GM20431 (cell line): ENCODE results near the gene NCKAP5L.

Source experiments
- in situ Hi-C: fragments of 300-500 bp; cut with MseI, MboI; formaldehyde crosslinking; loops from one replicate; pipeline ENCODE4 v1.15.0; 2020; ENCODE audit warnings: low sequenced_read_pairs; ENCODE audit not compliant: unreplicated experiment

NCKAP5L gene

DNA sequence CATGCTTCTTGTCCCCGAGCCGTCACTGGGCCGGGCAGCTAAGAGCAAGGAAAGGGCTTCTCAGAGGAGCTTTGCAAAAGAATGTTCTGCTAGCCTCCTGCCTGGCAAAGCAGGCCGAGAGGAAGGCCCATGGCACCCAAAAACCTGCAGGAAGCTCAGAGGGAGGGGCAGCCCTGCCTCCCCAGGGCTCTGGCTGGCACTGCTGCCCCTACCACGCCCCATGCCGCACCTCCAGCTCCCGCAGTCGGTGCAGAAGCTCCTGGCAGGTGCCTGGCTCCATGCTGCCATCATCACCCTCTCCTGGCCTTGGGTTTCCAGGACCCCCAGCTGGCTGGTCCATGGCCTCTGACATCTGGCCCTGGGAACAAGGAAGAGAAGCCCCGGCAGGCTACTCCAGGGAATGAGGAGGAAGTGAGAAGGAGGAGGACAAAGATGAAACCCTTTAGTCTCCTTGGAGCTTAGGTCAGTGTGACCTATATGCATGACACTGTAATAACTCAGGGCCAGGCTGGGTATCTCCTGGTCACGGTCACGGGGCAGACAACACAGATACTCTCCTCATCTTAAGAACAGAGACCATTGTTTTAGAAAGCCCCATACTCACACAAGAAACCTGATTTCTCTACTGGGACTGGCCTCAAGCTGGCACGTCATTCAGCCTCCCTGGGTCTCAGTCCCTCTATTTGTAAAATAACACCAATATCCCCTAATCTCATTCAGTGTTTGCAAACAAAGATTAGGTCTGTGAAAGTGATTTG is 24.3 kb downstream of the NCKAP5L start:
- in situ Hi-C loops = no loop called here

DNA sequence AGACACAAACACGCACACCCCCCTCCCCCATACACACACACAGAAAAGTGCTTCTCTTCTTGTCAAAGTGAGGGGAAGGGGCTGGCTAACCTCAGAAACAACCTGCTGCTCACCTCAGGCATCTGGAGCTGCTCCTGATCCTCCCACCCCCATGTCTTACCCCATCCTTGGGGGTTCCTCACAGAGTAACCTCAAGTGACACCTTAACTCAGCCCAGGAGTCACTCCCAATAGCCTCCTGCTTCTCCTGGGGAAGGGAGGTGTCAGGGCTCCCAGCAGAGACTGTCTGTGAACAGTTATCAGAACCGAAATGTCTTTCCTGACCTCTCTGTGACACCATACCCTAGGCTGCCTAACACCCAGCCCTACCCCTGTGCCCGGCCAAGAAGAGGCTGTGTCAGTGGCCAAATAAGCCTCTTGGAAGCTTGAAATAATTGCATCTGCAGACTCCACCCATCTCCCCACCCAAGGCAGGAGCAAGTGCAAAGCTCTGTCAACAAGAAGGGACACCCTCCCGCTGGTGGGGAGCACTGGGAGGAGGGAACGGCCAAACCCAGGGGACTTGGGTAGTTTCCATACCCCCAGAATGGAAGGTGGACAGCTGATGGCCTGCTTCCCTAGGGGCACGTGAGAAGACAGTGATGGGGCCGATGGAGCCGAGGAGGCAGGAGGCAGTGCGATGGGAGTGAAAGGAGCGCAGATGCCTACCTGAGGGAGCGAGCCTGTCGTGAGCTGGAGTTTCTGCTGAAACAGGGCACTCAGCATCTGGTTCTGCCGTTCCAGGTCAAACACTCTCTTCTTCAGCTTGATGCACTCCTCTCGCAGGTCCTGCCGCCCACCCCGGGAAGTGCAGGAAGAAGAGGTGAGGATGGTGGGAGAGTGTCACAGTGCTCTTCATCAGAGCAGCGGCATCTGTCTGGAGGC is 26.8 kb downstream of the NCKAP5L start:
- in situ Hi-C loops = no loop called here

- in situ Hi-C loops = no loop called here
Measured at GRCh38 chr12:49800421-49801140, 27.6 kb downstream of the NCKAP5L start.

DNA sequence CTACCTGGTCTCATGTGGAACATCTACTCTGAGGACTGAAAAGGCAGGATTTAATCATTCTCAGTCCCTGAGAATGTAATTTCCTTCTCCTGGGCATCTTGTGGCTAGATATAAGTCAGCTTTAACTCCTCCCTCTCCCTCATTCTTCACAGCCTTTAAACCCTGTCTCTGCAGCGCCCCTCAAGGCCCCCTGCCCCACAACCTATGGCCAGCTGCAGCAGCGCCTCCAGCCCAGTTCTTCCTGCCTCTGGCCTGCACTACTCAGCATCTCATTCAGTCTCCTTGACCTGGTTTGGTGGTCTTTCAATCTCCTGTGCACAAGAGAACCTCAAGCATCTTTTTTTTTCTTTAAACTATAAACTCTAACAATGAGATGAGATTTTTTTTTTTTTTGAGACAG is 29.3 kb downstream of the NCKAP5L start:
- in situ Hi-C loops = no loop called here

- in situ Hi-C loops = no loop called here
Measured at GRCh38 chr12:49798248-49798647, 30.0 kb downstream of the NCKAP5L start.

DNA sequence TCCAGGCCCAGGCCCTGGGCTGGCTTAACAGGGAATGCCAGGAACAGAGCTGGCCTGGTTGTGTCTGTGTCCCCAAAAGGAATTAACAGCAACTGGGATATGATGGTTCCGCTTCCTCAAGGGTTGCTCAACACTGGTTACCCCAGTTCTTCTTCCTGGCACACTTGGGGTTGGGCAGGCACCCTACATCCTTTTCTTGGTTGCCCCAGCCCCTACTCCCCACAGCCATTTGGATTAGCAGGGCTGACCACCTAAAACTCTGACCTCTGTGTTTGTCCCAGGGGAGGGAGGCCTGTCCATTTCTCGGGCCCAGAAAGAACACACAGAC is 30.8 kb downstream of the NCKAP5L start:
- in situ Hi-C loops = no loop called here

- in situ Hi-C loops = no loop called here
Measured at GRCh38 chr12:49796606-49797448, 31.4 kb downstream of the NCKAP5L start.

GRCh38 chr12:49796155-49796554 is 32.1 kb downstream of the NCKAP5L start:
- in situ Hi-C loops = no loop called here

DNA sequence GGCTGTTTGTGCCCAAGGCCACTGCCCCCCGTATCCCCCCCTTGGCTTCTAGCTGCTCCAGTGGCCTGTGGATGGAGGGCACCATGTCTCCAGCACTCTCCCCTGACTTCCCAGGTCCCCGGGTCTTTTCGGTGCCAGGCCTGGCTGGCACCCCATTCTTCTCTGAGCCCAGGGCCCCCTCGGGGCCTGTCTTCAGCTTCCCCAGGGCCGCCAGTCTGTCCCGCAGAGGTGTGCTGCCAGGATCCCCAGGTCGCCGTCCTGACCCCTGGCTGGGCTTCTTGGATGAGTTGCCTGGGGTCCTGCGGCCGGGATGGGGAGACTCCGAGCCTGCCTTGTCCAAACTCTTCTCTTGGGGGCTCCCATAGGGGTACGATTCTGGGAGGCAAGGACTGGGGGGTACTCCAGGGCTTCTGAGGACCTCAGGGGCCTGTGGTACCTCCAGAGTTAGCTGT is 32.5 kb downstream of the NCKAP5L start:
- in situ Hi-C loops = no loop called here

DNA sequence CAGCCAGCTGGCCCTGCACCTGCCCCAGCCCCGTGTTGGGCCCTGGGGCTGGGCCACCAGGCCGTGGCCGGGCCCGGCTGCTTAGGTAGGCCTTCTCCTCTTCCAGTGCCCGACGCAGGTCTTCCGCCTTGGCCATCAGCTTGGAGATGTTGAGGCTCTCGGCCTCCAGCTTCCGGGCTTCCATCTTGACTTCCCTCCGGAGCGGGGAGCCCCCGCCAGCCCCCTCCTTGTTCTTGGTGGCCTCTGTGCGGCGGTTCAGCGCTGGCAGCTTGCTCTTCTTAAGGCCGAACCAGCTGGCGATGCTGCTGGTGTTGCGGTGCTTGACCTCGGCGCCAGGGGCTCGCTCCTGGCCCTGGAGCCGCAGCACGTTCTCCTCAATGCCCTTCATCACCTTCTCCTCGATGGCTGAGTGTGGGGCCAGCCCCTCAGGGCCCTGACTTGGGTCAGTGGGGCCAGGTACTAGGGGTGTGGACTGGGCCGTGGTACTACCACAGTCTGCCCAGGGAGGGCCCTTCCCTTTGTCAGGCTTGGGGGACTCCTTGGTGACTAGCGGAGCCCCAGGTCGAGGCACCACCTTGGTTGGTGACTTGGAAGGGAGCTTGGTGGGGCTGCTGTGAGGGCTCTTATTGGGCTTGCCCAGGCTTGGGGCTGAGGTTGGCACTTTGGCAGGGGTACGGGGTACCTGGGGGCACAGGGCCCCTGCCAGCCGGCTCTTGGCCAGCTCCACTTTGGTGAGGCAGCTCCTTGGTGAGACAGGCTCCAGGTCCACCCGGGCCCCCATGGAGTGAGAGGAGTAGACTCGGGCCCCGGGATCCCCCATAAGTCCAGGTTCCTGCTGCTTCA is 33.2 kb downstream of the NCKAP5L start:
- in situ Hi-C loops = no loop called here

GRCh38 chr12:49794021-49794420 is 34.2 kb downstream of the NCKAP5L start:
- in situ Hi-C loops = no loop called here

DNA sequence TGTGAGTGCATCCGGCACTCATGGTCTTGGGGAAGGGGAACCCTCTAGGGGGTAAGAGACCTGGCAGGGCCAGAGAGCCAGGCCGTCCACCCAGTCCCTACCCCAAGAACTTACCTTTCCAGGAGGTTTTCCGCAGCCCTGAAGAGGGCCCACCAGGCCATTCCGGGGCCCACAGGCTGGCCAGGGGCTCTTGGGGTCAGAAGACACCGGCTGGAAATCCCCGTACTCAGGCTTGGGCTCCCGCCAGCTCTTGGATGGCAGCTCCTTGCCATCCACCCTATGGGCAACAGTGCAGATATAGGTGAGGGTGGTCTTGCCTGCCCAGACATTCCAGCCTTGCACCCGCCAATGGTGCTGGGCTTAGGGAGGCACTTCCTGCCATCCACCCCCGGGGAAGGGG is 34.6 kb downstream of the NCKAP5L start:
- in situ Hi-C loops = no loop called here

GRCh38 chr12:49792976-49793580 is 35.1 kb downstream of the NCKAP5L start:
- in situ Hi-C loops = no loop called here

DNA sequence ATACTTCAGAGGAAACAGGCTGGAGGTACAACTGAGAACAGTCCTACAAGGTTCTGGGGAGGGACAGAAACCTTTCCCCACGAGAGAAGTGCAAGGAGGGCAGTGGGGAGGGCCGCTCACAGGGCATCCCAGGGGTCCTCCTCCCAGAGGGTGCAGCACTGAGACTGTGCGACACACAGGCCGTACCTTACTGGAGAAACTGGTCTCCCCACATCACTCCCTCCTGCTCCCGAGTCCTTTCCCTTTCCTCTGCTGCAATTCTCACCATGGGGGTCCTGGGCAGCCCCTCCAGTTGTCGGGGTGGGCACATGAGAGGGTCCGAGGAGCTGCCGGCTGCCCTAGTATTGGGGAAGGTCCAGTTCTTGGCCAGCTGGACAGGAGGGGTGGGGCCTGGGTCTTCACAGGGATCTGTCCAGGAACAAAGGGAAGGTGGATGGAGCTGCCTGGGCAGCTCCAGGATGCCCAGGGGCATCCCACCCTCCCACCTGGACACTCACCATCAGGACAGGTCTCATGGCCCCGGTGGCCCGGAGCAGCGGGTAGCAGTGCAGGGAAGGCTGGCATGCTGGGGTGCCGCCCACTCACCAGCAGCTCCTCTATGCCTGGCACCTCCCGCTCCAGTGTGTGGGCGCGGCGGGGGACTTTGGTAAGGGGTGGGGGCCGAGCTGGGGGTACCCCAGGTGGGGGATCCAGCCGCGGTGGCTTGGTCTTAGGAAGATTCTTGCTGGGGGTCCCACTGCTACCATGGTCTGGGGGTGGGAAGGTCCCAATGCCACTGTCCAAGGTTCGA is 35.8 kb downstream of the NCKAP5L start:
- in situ Hi-C loops = no loop called here

DNA sequence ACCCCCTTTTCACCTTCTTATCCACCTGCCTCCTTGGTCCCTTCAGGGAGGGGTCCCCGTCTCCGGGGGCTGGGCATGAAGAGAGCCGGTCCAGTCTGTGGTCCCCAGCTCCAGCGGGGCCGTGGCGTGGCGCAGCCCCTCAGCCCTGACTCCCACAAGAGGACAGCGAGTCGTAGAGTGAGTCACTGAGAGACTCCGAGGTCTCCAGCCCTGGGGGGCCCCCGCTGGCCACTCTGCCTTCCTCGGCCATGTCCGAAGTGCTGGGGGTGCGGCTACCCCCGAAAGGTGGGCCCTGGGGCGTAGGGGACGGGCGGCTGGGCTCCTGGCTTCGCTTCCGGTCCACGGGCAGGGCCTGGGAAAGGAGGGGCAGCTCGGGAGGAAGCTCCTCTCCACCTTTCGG is 36.5 kb downstream of the NCKAP5L start:
- in situ Hi-C loops = no loop called here

DNA sequence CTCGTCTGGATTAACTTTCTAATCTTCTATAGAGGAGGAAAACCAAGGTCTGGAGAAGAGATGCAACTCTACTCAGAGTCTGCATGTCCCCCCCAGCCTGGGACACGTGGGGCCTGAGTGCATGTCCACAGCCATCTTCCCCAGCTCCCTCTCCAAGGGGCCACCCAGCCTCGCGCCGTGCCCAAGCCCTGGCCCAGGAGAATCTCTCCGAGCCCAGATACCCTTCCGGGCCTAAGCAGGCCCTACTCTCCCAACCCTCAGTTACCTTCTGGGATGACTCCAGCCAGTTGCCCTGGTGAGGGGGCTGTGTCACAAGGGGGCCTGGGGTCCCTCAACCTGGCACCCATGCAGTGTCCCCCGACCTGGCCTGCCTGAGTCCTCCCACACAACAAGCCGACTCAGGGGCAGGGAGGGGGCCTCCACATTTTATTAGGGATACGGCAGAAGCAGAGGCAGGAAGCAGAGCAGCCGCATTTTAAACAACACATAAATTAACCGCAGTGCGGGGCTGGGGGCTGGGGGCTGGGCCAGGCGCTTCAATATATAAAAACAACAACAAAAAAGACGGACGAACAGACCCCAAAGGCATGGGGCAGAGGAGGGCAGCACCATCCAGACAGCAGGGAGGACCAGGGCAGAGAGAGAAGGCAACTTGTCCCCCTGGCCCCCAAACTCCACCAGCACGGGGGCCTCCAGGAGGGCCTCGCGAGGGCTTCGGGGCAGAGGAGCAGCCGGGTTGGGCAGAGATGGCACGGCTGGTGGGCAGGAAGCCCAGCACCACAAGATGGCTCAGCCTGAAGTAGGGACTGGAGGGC is 37.3 kb downstream of the NCKAP5L start:
- in situ Hi-C loops = no loop called here

DNA sequence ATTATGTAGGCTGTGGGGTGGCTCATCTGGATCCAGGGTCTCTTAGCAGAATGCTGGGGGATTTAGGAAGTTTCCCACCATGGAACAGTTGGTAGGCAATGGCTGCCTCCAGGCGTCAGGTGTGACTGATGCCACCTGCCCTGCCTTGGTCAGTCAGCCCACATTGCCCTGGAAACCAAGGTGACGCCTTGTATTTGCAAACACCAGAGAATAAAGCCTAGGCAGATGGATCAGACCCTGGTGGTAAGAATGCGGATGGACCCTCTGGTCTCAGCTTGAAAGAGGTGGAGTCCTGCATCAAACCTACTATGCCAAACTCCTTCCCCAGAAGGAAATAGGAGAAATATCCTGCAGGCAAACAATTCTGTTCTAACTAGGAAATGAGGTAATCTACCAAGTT is 38.2 kb downstream of the NCKAP5L start:
- in situ Hi-C loops = no loop called here
